ENCODE measurements around the gene NELFB. TPM values are rescaled to one million over a fixed set of nuclear protein-coding genes. Genes with fewer than 3 reads are reported as not detected.

The NELFB gene
- total RNA-seq, 1 experiment from 2014 or later = 41.9 TPM

DNA sequence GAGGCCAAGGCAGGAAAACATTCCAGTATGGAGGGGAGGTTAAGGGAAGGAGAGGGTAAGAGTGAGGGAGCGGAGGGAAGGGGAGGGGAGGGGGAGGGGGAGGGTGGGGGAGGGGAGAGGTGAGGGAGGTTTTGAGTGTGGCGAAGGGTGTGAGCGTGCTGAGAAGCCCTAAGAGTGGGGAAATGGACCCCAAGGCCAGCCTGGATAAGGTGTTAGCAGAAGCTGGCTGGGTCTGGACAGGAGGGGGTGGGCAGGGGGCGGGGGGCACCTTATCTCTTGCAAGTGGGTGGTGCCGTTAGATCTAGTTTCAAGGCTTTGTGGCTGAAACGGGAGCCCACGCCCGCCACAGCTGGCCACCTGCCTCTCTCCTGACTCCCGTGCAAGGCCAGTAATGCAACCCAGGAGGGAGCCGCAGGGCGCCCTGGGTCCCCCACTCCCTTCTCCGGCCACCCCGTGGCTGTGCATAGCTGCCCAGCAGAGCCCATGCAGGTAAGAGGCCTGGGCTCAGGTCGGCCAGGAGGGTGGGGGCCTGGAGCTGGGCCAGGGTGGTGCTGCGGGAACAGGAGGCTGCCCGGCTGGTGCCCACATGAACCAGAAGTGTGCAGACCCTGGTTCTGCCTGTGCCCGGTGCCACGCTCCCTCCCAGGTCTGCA lies 27.1 kb upstream of the NELFB start:
- Histone ChIP-seq H3K4me1 (replicated peaks) (peaks cover 14% of the 10 kb centered on the region), H3K36me3 (peaks cover 3% of the 10 kb centered on the region; the same call in 1 of the 2 replicates), H3K4me3 (no peak overlapping the region), H3K27ac (no peak overlapping the region), H3K27me3 (replicated peaks) (peaks cover 28% of the 10 kb centered on the region), H3K9me3 (replicated peaks) (no peaks in the 10 kb centered on the region)
- DNase-seq (ENCODE audit: low read depth in 1 of 2, low spot score in 2 of 2) = no peak

DNA sequence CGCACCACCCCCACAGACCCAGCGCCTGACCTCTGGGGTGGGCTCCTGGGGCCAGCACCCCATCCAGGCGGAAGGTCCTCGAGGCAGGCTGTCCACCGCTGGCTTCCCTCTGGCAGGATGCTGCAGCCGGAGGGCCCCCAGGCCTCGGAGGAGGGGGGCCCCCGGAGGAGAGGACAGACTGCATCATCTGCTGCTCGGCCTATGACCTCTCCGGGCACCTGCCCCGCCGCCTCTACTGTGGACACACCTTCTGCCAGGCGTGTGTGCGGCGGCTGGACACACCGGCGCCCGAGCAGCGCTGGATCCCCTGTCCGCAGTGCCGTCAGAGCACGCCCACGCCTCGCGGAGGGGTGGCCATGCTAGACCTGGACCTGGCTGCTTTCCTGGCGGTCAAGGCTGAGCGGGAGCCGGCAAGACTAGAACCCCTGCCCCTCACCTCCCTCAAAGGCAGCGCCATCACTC lies 26.6 kb upstream of the NELFB start:
- Histone ChIP-seq H3K4me3 (no peak overlapping the region), H3K9me3 (replicated peaks) (no peaks in the 10 kb centered on the region), H3K27me3 (replicated peaks) (peaks cover 32% of the 10 kb centered on the region), H3K36me3 (peaks cover 2% of the 10 kb centered on the region; the same call in 1 of the 2 replicates), H3K27ac (no peak overlapping the region), H3K4me1 (replicated peaks) (peaks cover 12% of the 10 kb centered on the region)
- no peak for DNase-seq (ENCODE audit: low read depth in 1 of 2, low spot score in 2 of 2)

DNA sequence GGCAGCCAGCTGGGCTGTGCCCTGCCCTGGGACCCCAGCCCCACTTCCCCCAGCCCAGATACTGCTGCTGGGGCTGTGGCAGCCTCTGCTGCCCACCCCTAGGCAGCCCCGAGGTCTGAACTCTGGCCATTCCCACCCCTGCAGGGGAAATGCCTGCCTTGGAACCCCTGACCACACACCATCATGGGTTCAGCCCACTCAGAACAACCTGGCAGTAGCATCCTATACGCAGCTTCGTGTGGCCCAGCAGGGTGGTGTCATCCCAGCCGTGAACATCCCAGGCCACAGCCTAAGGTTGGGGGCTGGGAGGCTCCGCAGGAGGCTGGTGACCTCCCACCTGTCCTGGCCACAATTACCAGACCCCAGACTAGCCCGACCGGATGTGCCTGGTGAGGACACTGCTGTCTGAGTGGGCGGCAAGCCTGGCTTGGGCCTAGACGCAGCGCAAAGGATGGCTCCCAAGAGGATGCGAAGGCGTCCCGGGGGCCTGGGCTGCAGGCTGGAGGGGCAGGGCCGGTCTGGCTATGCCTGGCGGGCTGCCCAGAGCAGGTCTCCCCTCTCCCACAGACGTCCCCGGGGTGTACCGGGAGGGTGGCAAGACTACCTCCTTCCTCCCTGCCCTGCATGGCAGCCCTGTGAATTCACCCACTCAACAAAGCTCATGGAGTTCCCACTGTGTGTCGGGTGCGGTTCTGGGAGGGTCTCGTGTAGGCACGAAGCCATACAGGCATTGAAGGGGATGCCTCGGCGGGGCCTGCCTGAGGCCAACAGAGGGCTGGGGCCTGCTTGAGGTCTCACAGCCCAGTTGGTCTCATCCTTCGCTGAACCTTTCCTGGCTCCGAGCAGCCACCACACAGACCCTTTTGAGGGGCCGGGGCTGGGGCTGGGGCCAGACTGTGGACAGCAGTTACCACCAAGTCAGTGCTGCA lies 25.9 kb upstream of the NELFB start:
- DNase-seq (ENCODE audit: low read depth in 1 of 2, low spot score in 2 of 2) = no peak
- Histone ChIP-seq H3K4me1 (replicated peaks) (peaks cover 6% of the 10 kb centered on the region), H3K27ac (no peak overlapping the region)

DNA sequence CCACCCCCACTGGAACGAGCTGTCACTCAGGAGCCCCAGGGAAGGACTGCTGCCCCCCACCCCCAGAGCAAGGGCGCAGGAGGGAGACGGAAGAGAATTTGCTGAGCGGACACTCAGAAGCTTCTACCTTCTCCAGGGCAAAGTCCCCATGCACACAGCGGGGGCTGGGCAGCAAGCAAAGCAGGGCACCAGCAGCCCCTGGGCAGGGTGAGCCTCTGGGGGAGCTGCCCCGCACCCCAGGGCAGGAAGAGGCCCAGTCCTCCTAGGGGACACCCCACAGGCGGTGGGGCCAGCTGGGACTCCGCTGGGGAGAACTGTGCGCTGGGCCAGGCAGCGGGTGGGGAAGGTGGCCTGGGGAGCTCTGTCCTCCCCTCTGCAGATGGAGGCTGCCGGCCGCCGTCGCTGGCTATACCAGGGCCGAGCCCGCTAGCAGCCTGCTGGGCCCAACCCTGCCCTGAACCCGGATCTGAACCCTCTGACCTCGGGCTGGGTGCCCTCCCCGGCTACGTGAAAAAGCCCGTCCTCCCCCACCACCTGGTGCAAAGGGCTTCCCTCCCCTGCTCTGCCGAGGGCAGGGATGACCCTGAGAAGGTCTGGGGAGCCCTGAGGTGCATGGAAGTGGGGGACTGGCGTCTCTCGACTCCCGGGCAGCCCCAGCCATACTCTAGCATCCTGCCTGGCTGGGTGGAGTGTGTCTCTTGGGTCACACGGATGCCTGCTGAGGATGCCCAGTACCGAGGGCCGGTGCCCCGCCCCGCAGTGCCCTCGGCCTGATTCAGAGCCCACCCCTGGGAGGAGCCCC lies 25.0 kb upstream of the NELFB start:
- DNase-seq (ENCODE audit: low read depth in 1 of 2, low spot score in 2 of 2) = no peak
- Histone ChIP-seq H3K36me3 (no peaks in the 10 kb centered on the region), H3K27me3 (replicated peaks) (peaks cover 39% of the 10 kb centered on the region), H3K4me3 (no peak overlapping the region), H3K27ac (no peak overlapping the region), H3K9me3 (replicated peaks) (no peaks in the 10 kb centered on the region), H3K4me1 (replicated peaks) (peaks cover 5% of the 10 kb centered on the region)

More for the DNA sequence above, 25.9 kb upstream of the NELFB start:
- Histone ChIP-seq H3K9me3 (replicated peaks) (no peaks in the 10 kb centered on the region), H3K4me3 (no peak overlapping the region), H3K36me3 (no peaks in the 10 kb centered on the region), H3K27me3 (replicated peaks) (peaks cover 35% of the 10 kb centered on the region)

DNA sequence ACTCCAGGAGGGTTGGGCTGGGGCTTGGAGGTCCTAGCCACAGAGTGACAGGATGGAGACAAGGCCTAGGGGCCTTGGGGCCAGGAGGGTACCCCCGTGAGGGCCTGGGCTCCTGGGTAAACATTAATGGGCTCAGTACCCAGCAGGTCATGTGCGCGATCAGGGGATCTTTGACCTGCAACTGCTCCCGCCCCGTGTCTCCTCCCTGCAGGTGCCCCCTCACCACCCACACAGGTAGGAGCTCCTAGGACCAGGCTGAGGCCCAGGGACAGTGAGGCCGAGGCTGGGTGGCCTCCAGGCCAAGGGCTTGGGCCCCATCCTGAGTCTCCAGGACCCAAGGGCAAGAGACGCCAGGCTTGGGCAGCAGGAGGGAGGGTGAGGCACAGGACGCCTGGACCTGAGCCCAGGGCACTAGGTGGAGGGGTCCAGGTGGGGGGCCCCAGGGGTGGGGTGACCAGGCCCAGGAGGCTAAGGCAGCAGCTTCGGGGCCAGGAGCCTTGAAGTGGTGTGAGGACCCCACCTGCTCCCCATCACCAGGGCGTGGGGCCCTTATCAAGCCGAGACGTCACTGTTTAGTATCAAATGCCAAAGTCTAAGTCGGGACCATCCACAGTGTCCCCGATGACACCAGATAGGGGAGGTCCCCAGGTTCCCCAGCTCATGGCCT lies 24.3 kb upstream of the NELFB start, which contains the start of gene SLC34A3:
Gene SLC34A3 (plus strand): TSS at position 197 of the 667 bp plus-strand sequence. CDS start 802 bp downstream, outside the sequence.
- Histone ChIP-seq H3K27ac (no peak within 1 kb of the TSS), H3K4me3 (no peak within 1 kb of the TSS), H3K27me3 (replicated peaks) (peaks cover 39% of the 10 kb centered on the region), H3K9me3 (replicated peaks) (no peaks in the 10 kb centered on the region), H3K36me3 (no peaks in the 10 kb centered on the region), H3K4me1 (replicated peaks) (peaks cover 5% of the 10 kb centered on the region)
- no peak for DNase-seq (ENCODE audit: low read depth in 1 of 2, low spot score in 2 of 2)

DNA sequence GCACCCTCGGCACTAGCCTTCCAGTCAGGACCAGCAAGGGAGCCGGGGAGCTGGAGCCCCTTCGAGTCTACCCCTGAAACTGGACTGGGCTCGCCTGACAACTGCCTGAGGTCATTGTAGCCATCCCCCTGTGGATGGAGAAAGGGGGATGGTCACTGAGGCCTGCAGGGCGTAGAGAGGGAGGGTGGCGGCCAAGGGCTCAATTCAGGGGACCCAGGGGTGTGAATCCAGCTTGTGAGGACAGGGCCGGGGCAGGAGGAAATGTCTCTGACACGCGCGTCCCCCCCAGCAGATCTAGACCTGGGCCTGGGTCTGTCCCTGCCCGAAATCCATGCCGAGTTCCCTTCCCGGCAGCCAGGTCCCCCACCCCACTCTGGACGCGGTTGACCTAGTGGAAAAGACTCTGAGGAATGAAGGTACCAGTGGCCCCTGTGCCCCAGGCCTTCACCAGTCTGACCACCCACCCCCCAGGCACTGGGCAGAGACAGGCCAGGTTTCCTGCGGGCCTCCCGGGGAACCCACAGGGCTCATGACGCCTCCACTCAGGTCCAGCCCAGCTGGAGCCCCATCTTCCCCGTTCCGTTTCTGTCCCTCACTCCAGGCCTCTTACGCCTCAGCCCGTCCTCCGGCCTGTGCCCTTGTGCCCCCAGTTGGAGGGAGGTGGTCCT lies 23.6 kb upstream of the NELFB start:
- H3K4me1 ChIP-seq (replicated peaks) = peaks cover 8% of the 10 kb centered on the region
- H3K27ac ChIP-seq = no peak overlapping the region
- H3K36me3 ChIP-seq = no peaks in the 10 kb centered on the region
- H3K27me3 ChIP-seq (replicated peaks) = peaks cover 39% of the 10 kb centered on the region
- H3K4me3 ChIP-seq = no peak overlapping the region
- DNase-seq (ENCODE audit: low read depth in 1 of 2, low spot score in 2 of 2) = no peak
- H3K9me3 ChIP-seq (replicated peaks) = no peaks in the 10 kb centered on the region

DNA sequence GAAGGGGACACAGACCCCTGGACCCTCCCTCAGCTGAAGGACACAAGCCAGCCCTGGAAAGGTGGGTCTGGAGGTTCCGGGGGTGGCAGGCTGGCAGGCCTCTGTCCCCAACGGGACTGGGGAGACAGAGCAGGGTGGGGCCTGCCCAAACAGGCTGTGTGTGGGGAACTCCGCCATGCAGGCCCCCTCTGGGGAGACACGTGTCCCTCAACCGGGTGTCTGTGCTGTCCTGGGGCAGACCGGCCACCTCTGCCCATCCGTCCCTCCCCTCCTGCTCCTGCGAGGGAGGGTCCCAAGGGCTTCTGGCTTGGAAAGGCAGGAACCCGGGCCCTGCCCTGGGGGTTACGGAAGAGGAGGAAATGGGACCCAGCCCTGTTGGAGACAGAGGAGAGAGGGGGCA lies 23.0 kb upstream of the NELFB start:
- Histone ChIP-seq H3K4me1 (replicated peaks) (peaks cover 12% of the 10 kb centered on the region), H3K27ac (no peak overlapping the region), H3K4me3 (no peak overlapping the region), H3K27me3 (replicated peaks) (peaks cover 39% of the 10 kb centered on the region), H3K9me3 (replicated peaks) (no peaks in the 10 kb centered on the region), H3K36me3 (no peaks in the 10 kb centered on the region)
- no peak for DNase-seq (ENCODE audit: low read depth in 1 of 2, low spot score in 2 of 2)

DNA sequence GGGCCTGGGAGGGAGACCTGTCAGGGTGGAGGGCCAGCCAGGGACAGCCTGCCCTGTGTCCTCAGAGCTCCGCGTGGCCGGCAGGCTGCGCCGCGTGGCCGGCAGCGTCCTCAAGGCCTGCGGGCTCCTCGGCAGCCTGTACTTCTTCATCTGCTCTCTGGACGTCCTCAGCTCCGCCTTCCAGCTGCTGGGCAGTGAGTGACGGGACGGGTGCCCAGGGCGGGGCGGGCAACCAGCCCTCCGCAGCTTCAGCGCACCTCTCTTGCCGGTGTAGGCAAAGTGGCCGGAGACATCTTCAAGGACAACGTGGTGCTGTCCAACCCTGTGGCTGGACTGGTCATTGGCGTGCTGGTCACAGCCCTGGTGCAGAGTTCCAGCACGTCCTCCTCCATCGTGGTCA lies 22.6 kb upstream of the NELFB start:
- H3K27me3 ChIP-seq (replicated peaks) = peaks cover 39% of the 10 kb centered on the region
- peaks cover 8% of the 10 kb centered on the region for H3K4me1 ChIP-seq (replicated peaks)
- no peaks in the 10 kb centered on the region for H3K36me3 ChIP-seq
- no peak overlapping the region for H3K27ac ChIP-seq
- no peaks in the 10 kb centered on the region for H3K9me3 ChIP-seq (replicated peaks)
- H3K4me3 ChIP-seq = no peak overlapping the region
- DNase-seq (ENCODE audit: low read depth in 1 of 2, low spot score in 2 of 2) = no peak

DNA sequence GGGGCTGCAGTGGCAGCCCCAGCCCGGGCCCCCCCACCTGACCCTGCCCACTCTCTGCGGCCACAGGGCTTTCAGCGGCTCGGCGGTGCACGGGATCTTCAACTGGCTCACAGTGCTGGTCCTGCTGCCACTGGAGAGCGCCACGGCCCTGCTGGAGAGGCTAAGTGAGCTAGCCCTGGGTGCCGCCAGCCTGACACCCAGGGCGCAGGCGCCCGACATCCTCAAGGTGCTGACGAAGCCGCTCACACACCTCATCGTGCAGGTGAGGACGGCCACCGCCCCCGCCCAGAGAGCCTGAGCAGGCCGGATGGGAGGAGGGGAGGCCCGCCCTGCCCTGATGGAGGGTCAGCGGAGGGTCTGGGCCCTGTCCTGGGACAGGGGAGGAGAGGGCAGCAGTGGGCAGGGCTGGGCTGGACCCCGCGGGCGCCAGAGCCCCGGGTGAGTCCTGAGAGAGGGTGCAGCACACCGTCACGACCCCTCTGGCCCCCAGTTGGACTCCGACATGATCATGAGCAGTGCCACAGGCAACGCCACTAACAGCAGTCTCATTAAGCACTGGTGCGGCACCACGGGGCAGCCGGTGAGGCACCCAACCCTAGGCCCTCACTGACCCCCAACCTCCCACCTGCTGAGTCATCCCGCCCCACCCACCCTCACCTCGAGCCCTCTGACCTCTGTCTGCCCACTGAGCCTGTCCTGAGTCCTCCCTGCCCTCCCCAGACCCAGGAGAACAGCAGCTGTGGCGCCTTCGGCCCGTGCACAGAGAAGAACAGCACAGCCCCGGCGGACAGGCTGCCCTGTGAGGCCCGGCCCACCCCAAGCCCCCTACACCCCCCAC lies 21.8 kb upstream of the NELFB start:
- DNase-seq (ENCODE audit: low read depth in 1 of 2, low spot score in 2 of 2) = no peak
- Histone ChIP-seq H3K9me3 (replicated peaks) (no peaks in the 10 kb centered on the region), H3K4me3 (no peak overlapping the region), H3K4me1 (replicated peaks) (peaks cover 7% of the 10 kb centered on the region), H3K27ac (no peak overlapping the region), H3K36me3 (no peaks in the 10 kb centered on the region), H3K27me3 (replicated peaks) (peaks cover 39% of the 10 kb centered on the region)

DNA sequence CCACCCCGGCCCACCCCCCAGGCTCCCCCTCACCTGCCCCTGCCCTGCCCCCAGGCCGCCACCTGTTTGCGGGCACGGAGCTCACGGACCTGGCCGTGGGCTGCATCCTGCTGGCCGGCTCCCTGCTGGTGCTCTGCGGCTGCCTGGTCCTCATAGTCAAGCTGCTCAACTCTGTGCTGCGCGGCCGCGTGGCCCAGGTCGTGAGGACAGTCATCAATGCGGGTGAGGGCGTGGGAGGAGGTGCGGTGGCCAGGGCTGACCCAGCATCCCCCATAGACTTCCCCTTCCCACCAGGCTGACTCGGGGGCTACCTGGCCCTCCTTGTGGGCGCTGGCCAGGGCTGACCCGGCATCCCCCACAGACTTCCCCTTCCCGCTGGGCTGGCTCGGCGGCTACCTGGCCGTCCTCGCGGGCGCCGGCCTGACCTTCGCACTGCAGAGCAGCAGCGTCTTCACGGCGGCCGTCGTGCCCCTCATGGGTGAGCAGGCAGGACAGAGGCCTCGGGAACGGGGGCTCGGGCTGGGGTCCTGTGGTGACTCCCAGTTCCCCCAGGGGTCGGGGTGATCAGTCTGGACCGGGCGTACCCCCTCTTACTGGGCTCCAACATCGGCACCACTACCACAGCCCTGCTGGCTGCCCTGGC lies 21.0 kb upstream of the NELFB start:
- peaks cover 7% of the 10 kb centered on the region for H3K4me1 ChIP-seq (replicated peaks)
- no peaks in the 10 kb centered on the region; the same call in 1 of the 2 replicates for H3K36me3 ChIP-seq
- DNase-seq (ENCODE audit: low read depth in 1 of 2, low spot score in 2 of 2) = no peak
- no peak overlapping the region for H3K4me3 ChIP-seq
- H3K27ac ChIP-seq = no peak overlapping the region
- no peaks in the 10 kb centered on the region for H3K9me3 ChIP-seq (replicated peaks)
- H3K27me3 ChIP-seq (replicated peaks) = peaks cover 39% of the 10 kb centered on the region

DNA sequence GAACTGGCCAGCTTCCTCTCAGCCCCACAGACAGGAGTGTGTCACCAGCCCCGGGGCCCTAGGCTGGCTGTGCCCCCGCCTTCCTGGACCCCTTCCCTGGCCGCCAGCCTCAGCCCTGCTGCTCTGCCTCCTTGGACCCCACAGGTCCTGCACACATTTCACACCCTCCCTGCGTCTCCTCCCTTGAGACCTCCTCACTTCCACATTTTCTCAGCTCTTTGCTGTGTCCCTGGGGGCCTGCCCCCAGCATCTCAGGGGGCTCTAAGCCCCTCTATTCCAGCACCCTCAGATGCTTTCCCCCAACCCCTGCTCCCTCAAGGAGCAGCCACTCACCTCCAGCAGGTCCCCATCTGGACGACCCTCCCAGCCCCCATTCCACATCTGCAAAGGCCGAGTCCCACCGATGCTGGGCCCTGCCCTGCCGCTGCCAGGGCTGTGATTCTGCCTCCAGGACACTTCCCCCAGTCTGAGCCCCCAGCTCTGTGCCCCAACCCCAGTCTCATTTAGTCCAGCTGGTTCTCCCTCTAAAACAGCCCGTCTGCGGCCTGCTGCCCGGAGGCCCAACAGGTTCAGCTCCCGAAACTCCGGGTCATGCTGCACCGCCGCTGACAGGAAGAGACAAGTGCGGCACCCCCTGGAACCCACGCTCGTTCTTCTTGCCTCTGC lies 20.2 kb upstream of the NELFB start:
- peaks cover 38% of the 10 kb centered on the region for H3K27me3 ChIP-seq (replicated peaks)
- H3K27ac ChIP-seq = no peak overlapping the region
- no peak overlapping the region for H3K4me3 ChIP-seq
- H3K9me3 ChIP-seq (replicated peaks) = no peaks in the 10 kb centered on the region
- DNase-seq (ENCODE audit: low read depth in 1 of 2, low spot score in 2 of 2) = no peak
- peaks cover 7% of the 10 kb centered on the region for H3K4me1 ChIP-seq (replicated peaks)
- no peaks in the 10 kb centered on the region; the same call in 1 of the 2 replicates for H3K36me3 ChIP-seq

Data from SJSA1 (cell line).